ENCODE results near the gene ALG11.
"Not testable (repeated sequence)": the region's sequence is repeated elsewhere in the genome, so short reads cannot be mapped to it uniquely, and the experiment has no call there.

ALG11 gene

GRCh38 chr13:52027832-52028231, 15.6 kb downstream of the ALG11 start:
- no peak for DNase-seq (ENCODE audit: low spot score)

GRCh38 chr13:52029569-52029968, 17.4 kb downstream of the ALG11 start:
- DNase-seq (ENCODE audit: low spot score) = no peak

GRCh38 chr13:52030401-52030800, 18.2 kb downstream of the ALG11 start:
- not testable (repeated sequence) for DNase-seq (ENCODE audit: low spot score)

- no peak for DNase-seq (ENCODE audit: low spot score)
Measured at GRCh38 chr13:52033039-52033438, 20.8 kb downstream of the ALG11 start.

GRCh38 chr13:52034616-52035226, 22.5 kb downstream of the ALG11 start:
- DNase-seq (ENCODE audit: low spot score) = no peak

- no peak for DNase-seq (ENCODE audit: low spot score)
Measured at GRCh38 chr13:52036037-52036436, 23.8 kb downstream of the ALG11 start.

- DNase-seq (ENCODE audit: low spot score) = no peak
Measured at GRCh38 chr13:52043675-52044074, 31.5 kb downstream of the ALG11 start.

GRCh38 chr13:52047463-52047862, 35.3 kb downstream of the ALG11 start:
- no peak for DNase-seq (ENCODE audit: low spot score)

- no peak for DNase-seq (ENCODE audit: low spot score)
Measured at GRCh38 chr13:52048516-52048915, 36.3 kb downstream of the ALG11 start.

GRCh38 chr13:52051400-52051799, 39.2 kb downstream of the ALG11 start:
- DNase-seq (ENCODE audit: low spot score) = no peak

- no peak for DNase-seq (ENCODE audit: low spot score)
Measured at GRCh38 chr13:52053460-52053859, 41.3 kb downstream of the ALG11 start.

GRCh38 chr13:52061064-52061463, 48.9 kb downstream of the ALG11 start:
- DNase-seq (ENCODE audit: low spot score) = not testable (repeated sequence)

GRCh38 chr13:52061587-52061986, 49.4 kb downstream of the ALG11 start:
- DNase-seq (ENCODE audit: low spot score) = no peak

- DNase-seq (ENCODE audit: low spot score) = no peak
Measured at GRCh38 chr13:52067237-52067636, 55.0 kb downstream of the ALG11 start.

- DNase-seq (ENCODE audit: low spot score) = no peak
Measured at GRCh38 chr13:52070929-52071523, 58.8 kb downstream of the ALG11 start.
